IPS-18a (cell line): Measurements from ENCODE around the gene AFF4.
"Not testable (repeated sequence)": the region's sequence is repeated elsewhere in the genome, so short reads cannot be mapped to it uniquely, and the experiment has no call there.

Source experiments
- H3K27ac ChIP-seq: one replicate; pipeline ENCODE4 v1.5.1; 2013; ENCODE audit warnings: low read length
- H3K27me3 ChIP-seq: one replicate; pipeline ENCODE4 v1.6.1; 2013; ENCODE audit warnings: mild to moderate bottlenecking, low read length; ENCODE audit not compliant: control insufficient read depth, insufficient read depth
- H3K36me3 ChIP-seq: one replicate; pipeline ENCODE4 v1.6.1; 2013; ENCODE audit warnings: low read depth, low read length; ENCODE audit not compliant: control insufficient read depth
- H3K4me1 ChIP-seq: one replicate; pipeline ENCODE4 v1.6.1; 2013; ENCODE audit warnings: low read depth, low read length; ENCODE audit not compliant: control insufficient read depth
- H3K4me3 ChIP-seq: one replicate; pipeline ENCODE4 v1.5.1; 2013; ENCODE audit warnings: low read length
- H3K9ac ChIP-seq: one replicate; pipeline ENCODE4 v1.6.1; 2013; ENCODE audit warnings: mild to moderate bottlenecking, low read length, moderate library complexity
- H3K9me3 ChIP-seq: one replicate; pipeline ENCODE4 v1.6.1; 2013; ENCODE audit warnings: low read depth, low read length; ENCODE audit not compliant: control insufficient read depth

The AFF4 gene

DNA sequence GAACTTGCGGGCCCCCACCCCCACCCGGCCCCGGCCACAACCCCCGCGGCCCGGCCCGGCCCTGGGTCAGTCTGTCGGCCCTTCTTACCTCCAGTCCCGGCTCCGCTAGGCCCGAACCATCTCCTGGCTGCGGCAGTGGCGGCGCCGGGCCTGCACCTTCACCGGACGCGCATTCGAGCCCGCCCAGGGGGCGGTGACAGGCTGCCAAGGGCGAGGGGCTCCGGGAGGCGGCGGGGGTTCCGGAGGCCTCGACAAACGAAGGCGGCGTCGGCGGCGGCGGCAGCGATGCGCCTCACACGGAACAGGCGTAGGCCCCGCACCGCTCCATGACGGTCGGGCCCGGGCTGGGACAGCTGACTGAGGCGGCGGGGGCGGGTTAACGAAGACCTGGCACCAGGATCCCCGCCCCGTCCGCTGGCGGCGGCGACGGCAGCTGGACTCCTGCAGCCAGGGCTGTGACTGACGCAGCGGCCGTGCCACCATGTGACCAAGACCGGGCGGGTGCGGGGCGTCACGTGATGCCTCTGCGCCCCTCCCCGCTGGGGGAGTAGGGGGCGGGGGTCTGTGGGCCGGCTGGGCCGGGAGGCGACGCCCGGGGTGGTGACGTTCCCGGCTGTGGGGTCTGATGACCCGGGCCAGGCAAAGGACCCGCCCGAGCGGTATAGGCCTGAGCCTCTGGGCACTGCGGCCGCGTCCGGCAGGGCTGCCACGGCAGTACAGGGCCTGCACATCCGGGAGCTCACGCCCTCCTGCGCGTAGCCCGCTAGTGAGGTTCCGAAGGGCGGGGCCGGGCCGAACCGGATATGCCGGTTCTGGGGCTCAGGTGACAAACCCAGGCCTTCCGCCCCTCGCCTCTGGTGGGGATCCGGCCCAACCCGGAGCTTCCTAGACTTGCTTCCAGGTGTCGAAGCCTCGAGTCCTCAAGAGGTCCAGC is at the start of gene AFF4:
AFF4 (minus strand) TSS at position 464 of the 934 bp plus-strand sequence. CDS start 26,445 bp downstream, outside the sequence.
- Histone ChIP-seq H3K9ac (peak within 1 kb of the TSS; percentile 98), H3K27me3 (no peaks in the 10 kb centered on the region), H3K4me1 (peaks cover 8% of the 10 kb centered on the region), H3K9me3 (no peaks in the 10 kb centered on the region), H3K36me3 (no peaks in the 10 kb centered on the region), H3K27ac (peak within 1 kb of the TSS; percentile 95), H3K4me3 (peak within 1 kb of the TSS; percentile 95)

DNA sequence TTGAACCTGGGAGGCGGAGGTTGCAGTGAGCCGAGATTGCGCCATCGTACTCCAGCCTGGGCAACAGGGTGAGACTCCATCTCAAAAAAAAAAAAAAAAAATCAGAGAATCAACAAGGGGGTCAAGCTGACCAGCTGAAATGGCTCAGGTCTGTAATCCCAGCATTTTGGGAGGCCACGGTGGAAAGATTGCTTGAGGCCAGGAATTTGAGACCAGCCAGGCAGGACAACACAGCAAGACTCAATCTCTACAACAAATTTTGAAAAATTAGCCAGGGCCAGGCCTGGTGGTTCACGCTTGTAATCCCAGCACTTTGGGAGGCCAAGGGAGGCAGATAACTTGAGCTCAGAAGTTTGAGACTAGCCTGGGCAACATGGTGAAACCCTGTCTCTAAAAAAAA is 45.0 kb upstream of the AFF4 start:
- H3K27me3 ChIP-seq, H3K4me1 ChIP-seq, H3K36me3 ChIP-seq, H3K9me3 ChIP-seq, H3K27ac ChIP-seq, H3K9ac ChIP-seq, H3K4me3 ChIP-seq: not testable (repeated sequence)

DNA sequence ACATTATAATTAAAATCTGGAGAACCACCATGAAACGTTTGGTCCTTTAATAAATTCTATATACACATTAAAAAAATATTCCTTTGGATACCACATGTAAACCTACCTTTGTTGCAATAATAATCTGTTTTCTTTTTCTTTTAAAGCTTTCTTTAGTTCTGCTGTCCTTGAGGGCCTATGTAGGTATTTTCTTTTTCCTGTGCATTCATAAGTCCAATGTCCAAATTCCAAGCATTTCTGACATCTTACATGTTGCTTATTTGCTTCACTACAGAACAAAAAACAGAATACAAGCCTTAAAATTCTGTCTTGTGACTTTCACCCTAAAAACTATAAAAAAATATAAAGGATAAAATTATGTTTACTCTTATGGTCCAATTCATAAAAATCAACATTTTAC is 43.2 kb upstream of the AFF4 start:
- H3K9me3 ChIP-seq, result no peaks in the 10 kb centered on the region
- no peaks in the 10 kb centered on the region for H3K27me3 ChIP-seq
- peaks cover 6% of the 10 kb centered on the region for H3K36me3 ChIP-seq
- H3K9ac ChIP-seq, result no peak overlapping the region
- H3K27ac ChIP-seq, result no peak overlapping the region
- H3K4me3 ChIP-seq, result no peak overlapping the region
- H3K4me1 ChIP-seq, result no peaks in the 10 kb centered on the region

- no peak overlapping the region for H3K4me3 ChIP-seq
- no peak overlapping the region for H3K9ac ChIP-seq
Observed at GRCh38 chr5:132999246-132999645, 35.8 kb upstream of the AFF4 start.

DNA sequence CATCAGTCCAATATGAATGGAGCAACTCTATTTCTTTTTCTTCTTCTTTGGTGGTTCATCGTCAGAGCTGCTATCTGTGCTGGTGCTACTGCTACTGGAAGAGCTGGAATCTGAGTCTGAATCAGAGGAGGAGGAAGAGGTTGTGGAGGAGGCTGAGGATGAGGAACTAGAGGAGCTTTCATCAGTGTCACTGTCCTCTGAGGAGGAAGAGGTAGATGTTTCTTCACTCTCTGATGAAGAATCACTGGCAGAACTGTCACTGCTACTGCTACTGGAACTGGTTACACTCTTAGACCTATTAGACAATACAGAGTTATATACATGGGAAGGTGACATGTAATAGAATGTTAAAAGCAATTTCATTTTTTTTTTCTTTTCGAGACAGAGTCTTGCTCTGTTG is 35.1 kb upstream of the AFF4 start:
- H3K4me1 ChIP-seq, result no peaks in the 10 kb centered on the region
- H3K27ac ChIP-seq, result no peak overlapping the region
- no peaks in the 10 kb centered on the region for H3K27me3 ChIP-seq
- H3K36me3 ChIP-seq, result peaks cover 6% of the 10 kb centered on the region
- H3K9me3 ChIP-seq, result no peaks in the 10 kb centered on the region
- H3K4me3 ChIP-seq, result no peak overlapping the region
- no peak overlapping the region for H3K9ac ChIP-seq

More at GRCh38 chr5:132999246-132999645, 35.8 kb upstream of the AFF4 start:
- no peaks in the 10 kb centered on the region for H3K4me1 ChIP-seq
- no peaks in the 10 kb centered on the region for H3K27me3 ChIP-seq
- H3K27ac ChIP-seq, result no peak overlapping the region
- no peaks in the 10 kb centered on the region for H3K9me3 ChIP-seq
- peaks cover 6% of the 10 kb centered on the region for H3K36me3 ChIP-seq

GRCh38 chr5:132996307-132996706 is 32.9 kb upstream of the AFF4 start:
- Histone ChIP-seq H3K4me3 (no peak overlapping the region), H3K27me3 (no peaks in the 10 kb centered on the region), H3K4me1 (no peaks in the 10 kb centered on the region), H3K9ac (no peak overlapping the region), H3K27ac (no peak overlapping the region), H3K9me3 (no peaks in the 10 kb centered on the region), H3K36me3 (no peaks in the 10 kb centered on the region)

DNA sequence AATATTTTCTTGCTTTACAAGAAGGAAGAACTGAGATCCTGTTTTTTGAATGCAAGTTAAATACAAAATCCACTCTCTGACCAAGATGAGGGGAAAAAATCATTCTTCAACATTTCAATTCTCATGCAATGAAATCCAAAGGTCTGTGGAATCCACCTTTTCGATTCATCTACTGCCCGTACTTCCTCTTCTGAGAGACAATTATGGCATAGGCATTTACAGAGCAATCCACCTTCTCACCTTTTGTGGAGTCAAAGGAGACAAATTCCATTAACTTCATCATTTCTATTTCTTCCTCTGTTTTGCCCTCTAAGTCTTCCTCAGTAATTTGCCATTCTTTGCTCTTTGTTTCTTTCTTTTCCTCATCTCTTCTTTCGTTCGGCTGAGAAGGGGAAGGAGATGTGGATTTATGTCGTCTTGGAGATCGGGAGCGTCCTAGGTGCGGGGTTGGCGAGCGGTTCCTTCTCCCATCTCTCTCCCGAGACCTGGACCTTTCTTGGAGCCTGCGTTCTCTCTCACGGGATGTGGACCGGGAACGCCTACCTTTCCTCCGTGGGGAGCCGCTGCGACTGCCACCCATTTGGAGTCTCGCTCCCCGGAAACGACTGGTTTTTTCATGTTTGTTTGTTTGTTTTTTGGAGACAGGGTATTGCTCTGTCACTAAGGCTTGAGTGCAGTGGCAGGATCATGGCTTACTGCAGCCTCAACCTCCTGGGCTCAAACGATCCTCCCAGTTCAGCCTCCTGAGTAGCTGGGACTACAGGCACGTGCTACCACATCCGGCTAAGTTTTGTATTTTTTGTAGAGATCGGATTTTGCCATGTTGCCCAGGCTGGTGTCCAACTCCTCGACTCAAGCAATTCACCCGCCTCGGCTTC is 24.3 kb upstream of the AFF4 start:
- H3K4me3 ChIP-seq, result no peak overlapping the region

DNA sequence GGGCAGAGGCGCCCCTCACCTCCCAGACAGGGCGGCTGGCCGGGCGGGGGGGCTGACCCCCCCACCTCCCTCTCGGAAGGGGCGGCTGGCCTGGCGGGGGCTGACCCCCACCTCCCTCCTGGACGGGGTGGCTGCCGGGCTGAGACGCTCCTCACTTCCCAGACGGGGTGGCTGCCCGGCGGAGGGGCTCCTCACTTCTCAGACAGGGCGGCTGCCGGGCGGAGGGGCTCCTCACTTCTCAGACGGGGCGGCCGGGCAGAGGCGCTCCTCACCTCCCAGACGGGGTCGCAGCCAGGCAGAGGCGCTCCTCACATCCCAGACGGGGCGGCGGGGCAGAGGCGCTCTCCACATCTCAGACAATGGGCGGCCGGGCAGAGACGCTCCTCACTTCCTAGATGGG is 19.5 kb upstream of the AFF4 start:
- not testable (repeated sequence) for H3K4me1 ChIP-seq, H3K9me3 ChIP-seq, H3K27me3 ChIP-seq

More for the DNA sequence above, 24.3 kb upstream of the AFF4 start:
- no peak overlapping the region for H3K9ac ChIP-seq
- no peaks in the 10 kb centered on the region for H3K36me3 ChIP-seq
- H3K27ac ChIP-seq, result no peak overlapping the region
- no peaks in the 10 kb centered on the region for H3K9me3 ChIP-seq
- H3K4me1 ChIP-seq, result no peaks in the 10 kb centered on the region
- H3K27me3 ChIP-seq, result no peaks in the 10 kb centered on the region

DNA sequence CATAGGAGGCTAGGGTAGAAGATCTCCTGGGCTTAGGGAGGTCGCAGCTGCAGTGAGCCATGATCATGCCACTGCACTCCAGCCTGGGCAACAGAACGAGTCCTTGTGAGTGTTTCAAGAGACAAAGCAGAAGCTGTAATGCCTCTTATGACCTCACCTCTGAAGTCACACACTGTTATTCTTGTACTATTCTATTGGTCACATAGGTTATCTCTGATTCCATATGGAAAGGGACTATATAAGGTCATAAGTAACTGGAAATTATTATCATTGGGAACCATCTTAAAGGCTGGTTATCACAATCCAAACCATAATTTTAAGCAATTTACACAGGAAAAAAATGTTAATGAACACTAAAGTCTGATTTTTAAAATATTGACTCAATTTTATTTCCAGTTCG is 17.9 kb upstream of the AFF4 start:
- H3K9me3 ChIP-seq, result no peaks in the 10 kb centered on the region
- no peaks in the 10 kb centered on the region for H3K36me3 ChIP-seq
- H3K27me3 ChIP-seq, result no peaks in the 10 kb centered on the region
- no peak overlapping the region for H3K4me3 ChIP-seq
- no peaks in the 10 kb centered on the region for H3K4me1 ChIP-seq
- H3K9ac ChIP-seq, result no peak overlapping the region
- no peak overlapping the region for H3K27ac ChIP-seq

More for the DNA sequence above, 19.5 kb upstream of the AFF4 start:
- H3K27ac ChIP-seq, H3K9ac ChIP-seq, H3K4me3 ChIP-seq, H3K36me3 ChIP-seq: not testable (repeated sequence)

GRCh38 chr5:132979976-132980375 is 16.5 kb upstream of the AFF4 start:
- Histone ChIP-seq H3K36me3 (no peaks in the 10 kb centered on the region), H3K9ac (no peak overlapping the region), H3K27me3 (no peaks in the 10 kb centered on the region), H3K27ac (no peak overlapping the region), H3K4me3 (no peak overlapping the region), H3K9me3 (no peaks in the 10 kb centered on the region), H3K4me1 (no peaks in the 10 kb centered on the region)

DNA sequence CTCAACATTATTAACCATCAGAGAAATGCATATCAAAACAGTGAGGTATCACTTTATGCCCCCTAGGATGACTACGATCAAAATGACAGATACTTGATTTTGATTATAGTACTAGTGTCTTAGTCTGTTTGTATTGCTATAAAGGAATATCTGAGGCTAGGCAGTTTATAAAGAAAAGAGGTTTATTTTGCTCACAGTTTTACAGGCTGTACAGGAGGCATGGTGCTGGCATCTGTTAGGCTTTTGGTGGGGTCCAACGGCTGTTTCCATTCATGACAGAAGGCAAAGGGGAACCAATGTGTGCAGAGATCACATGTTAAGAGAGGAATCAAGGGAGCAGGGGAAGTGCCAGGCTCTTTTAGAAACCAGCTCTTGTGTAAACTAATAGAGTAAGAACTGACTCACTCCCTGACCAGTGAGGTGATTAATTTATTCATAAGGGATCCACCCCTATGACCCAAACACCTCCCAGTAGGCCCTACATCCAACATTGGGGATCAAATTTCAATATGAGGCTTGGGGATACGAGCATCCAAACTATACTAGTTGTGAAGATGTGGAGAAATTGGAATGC is 16.0 kb upstream of the AFF4 start:
- Histone ChIP-seq H3K4me3 (no peak overlapping the region), H3K27me3 (no peaks in the 10 kb centered on the region), H3K9ac (no peak overlapping the region), H3K36me3 (no peaks in the 10 kb centered on the region), H3K9me3 (no peaks in the 10 kb centered on the region), H3K4me1 (no peaks in the 10 kb centered on the region), H3K27ac (no peak overlapping the region)
